GM23338 (cell line): Measurements from ENCODE around the gene ZHX3. TPM values are rescaled to one million over a fixed set of nuclear protein-coding genes. Genes with fewer than 3 reads are reported as not detected.

Source experiments
- ATAC-seq: fragments of 200-7000 bp; cut with Tn5 transposase; 3 replicates; pipeline ENCODE4 v1.9.1; 2020
- DNase-seq: peaks from one replicate; pipeline ENCODE4 v3.0.0-alpha.2; 2015; ENCODE audit warnings: low spot score
- H2AFZ ChIP-seq: fragments of 200-600 bp; sonication (generic); 2 replicates; pipeline ENCODE4 v1.8.0; 2016; ENCODE audit warnings: antibody characterized with exemption, mild to moderate bottlenecking, moderate library complexity
- H3F3A ChIP-seq: fragments of 200-600 bp; sonication (generic); replicated peaks from 2 replicates; pipeline ENCODE4 v1.8.0; 2017; ENCODE audit warnings: antibody characterized with exemption, mixed run types, low read depth
- H3K27ac ChIP-seq: fragments of 200-600 bp; sonication (generic); 2 replicates; pipeline ENCODE4 v1.6.1; 2016; ENCODE audit warnings: low read depth
- H3K27me3 ChIP-seq: fragments of 200-600 bp; sonication (generic); 2 replicates; pipeline ENCODE4 v1.8.0; 2016; ENCODE audit warnings: mild to moderate bottlenecking, mixed run types, moderate library complexity; ENCODE audit not compliant: insufficient read depth
- H3K36me3 ChIP-seq: fragments of 200-600 bp; sonication (generic); 2 replicates; pipeline ENCODE4 v1.8.0; 2016; ENCODE audit warnings: mild to moderate bottlenecking; ENCODE audit not compliant: insufficient read depth
- H3K4me1 ChIP-seq: fragments of 200-600 bp; sonication (generic); 2 replicates; pipeline ENCODE4 v1.8.0; 2016; ENCODE audit warnings: mild to moderate bottlenecking, moderate library complexity; ENCODE audit not compliant: insufficient read depth
- H3K4me2 ChIP-seq: fragments of 200-600 bp; sonication (generic); 2 replicates; pipeline ENCODE4 v1.7.1; 2017; ENCODE audit warnings: mixed run types
- H3K4me3 ChIP-seq: fragments of 200-600 bp; sonication (generic); 2 replicates; pipeline ENCODE4 v1.6.1; 2016; ENCODE audit warnings: mixed run types
- H3K79me2 ChIP-seq: fragments of 200-600 bp; sonication (generic); replicated peaks from 2 replicates; pipeline ENCODE4 v1.8.0; 2017; ENCODE audit warnings: mild to moderate bottlenecking; ENCODE audit not compliant: insufficient read depth
- H3K9me2 ChIP-seq: fragments of 200-600 bp; sonication (generic); 2 replicates; pipeline ENCODE4 v1.8.0; 2017; ENCODE audit not compliant: insufficient read depth
- H4K20me1 ChIP-seq: fragments of 200-600 bp; sonication (generic); replicated peaks from 2 replicates; pipeline ENCODE4 v1.8.0; 2017; ENCODE audit warnings: mild to moderate bottlenecking; ENCODE audit not compliant: insufficient read depth
- H3K27ac Mint-ChIP-seq: 2 replicates; pipeline ENCODE4 v1.8.0; 2020; ENCODE audit warnings: inconsistent platforms, mild to moderate bottlenecking, moderate library complexity, mixed read lengths
- H3K27me3 Mint-ChIP-seq: 3 replicates; pipeline ENCODE4 v1.8.0; 2022; ENCODE audit warnings: low read depth, mild to moderate bottlenecking, moderate library complexity, mixed read lengths, inconsistent platforms; ENCODE audit not compliant: insufficient read depth, poor library complexity
- H3K36me3 Mint-ChIP-seq: 3 replicates; pipeline ENCODE4 v1.8.0; 2021; ENCODE audit warnings: low read depth, mild to moderate bottlenecking, inconsistent platforms, moderate library complexity, mixed read lengths
- H3K4me1 Mint-ChIP-seq: 3 replicates; pipeline ENCODE4 v1.8.0; 2020; ENCODE audit warnings: mild to moderate bottlenecking, inconsistent platforms, mixed read lengths
- H3K4me3 Mint-ChIP-seq: 3 replicates; pipeline ENCODE4 v1.8.0; 2021; ENCODE audit warnings: moderate library complexity, mild to moderate bottlenecking, inconsistent platforms, mixed read lengths
- H3K9me3 Mint-ChIP-seq: 3 replicates; pipeline ENCODE4 v1.8.0; 2020; ENCODE audit warnings: moderate library complexity, mild to moderate bottlenecking, inconsistent platforms, mixed read lengths
- CREB1 ChIP-seq: fragments of 250-450 bp; sonication (Bioruptor Pico); IDR thresholded peaks from 2 replicates; pipeline ENCODE4 v1.5.0; 2020; ENCODE audit warnings: low read depth, mild to moderate bottlenecking, moderate library complexity
- CTCF ChIP-seq, 2 experiments: fragments of 200-600 bp in 1 of 2; sonication (generic) in 1 of 2; conservative IDR thresholded peaks; 2 replicates each; pipeline versions ENCODE4 v1.5.1 to v1.6.1; 2016 to 2017; ENCODE audit warnings: antibody characterized with exemption in 2 of 2, low read depth in 2 of 2, mild to moderate bottlenecking in 2 of 2, moderate library complexity in 1 of 2
- EZH2phosphoT487 ChIP-seq: fragments of 200-600 bp; sonication (generic); IDR thresholded peaks from one replicate; pipeline ENCODE4 v1.8.1; 2018; ENCODE audit warnings: antibody characterized with exemption; ENCODE audit not compliant: unreplicated experiment
- NANOG ChIP-seq: IDR thresholded peaks from 2 replicates; pipeline ENCODE4 v1.6.1; 2016; ENCODE audit warnings: antibody characterized with exemption, borderline replicate concordance
- STAT1 ChIP-seq: IDR thresholded peaks from one replicate; pipeline ENCODE4 v1.6.1; 2016; ENCODE audit warnings: antibody characterized with exemption; ENCODE audit not compliant: unreplicated experiment
- ZNF331 ChIP-seq: fragments of 250-450 bp; sonication (Bioruptor Pico); IDR thresholded peaks from 2 replicates; pipeline ENCODE4 v1.5.0; 2020; ENCODE audit warnings: low read depth, mild to moderate bottlenecking, moderate library complexity
- polyA plus RNA-seq: library from polyadenylated mRNA; unstranded; fragments of >200 nt; fragmentation: Nextera tagmentation; extraction: Ambion mirVana; gene quantifications from 2 replicates; pipeline ENCODE4 v1.2.1, GENCODE V29; 2016
- total RNA-seq: library from RNA; depleted of rRNA; stranded (reverse); fragments of >200 nt; shearing (Covaris generic); gene quantifications from 2 replicates; pipeline ENCODE4 v1.2.3, GENCODE V29; 2014
- TF ChIP-seq, protein P1 (sequence below): IDR thresholded peaks from one replicate; pipeline ENCODE4 v1.6.1; 2018; ENCODE audit warnings: antibody characterized with exemption; ENCODE audit not compliant: unreplicated experiment
- TF ChIP-seq, protein P2 (sequence below): IDR thresholded peaks from 2 replicates; pipeline ENCODE4 v1.6.1; 2016; ENCODE audit warnings: antibody characterized with exemption

Gene ZHX3
- total and polyA plus RNA-seq, 2 experiments from 2014 or later = 1.7 to 2.8 TPM

GRCh38 chr20:41265938-41266337 is 51.6 kb downstream of the ZHX3 start (continued):
- no peak for TF ChIP-seq CTCF (conservative IDR thresholded peaks at IDR 0.05; ENCODE audit: low read depth in 2 of 2)
- no peak for TF ChIP-seq ZNF331 (CRISPR knock-in tag)
- no peak for TF ChIP-seq EZH2phosphoT487
- TF ChIP-seq, protein P1, sequence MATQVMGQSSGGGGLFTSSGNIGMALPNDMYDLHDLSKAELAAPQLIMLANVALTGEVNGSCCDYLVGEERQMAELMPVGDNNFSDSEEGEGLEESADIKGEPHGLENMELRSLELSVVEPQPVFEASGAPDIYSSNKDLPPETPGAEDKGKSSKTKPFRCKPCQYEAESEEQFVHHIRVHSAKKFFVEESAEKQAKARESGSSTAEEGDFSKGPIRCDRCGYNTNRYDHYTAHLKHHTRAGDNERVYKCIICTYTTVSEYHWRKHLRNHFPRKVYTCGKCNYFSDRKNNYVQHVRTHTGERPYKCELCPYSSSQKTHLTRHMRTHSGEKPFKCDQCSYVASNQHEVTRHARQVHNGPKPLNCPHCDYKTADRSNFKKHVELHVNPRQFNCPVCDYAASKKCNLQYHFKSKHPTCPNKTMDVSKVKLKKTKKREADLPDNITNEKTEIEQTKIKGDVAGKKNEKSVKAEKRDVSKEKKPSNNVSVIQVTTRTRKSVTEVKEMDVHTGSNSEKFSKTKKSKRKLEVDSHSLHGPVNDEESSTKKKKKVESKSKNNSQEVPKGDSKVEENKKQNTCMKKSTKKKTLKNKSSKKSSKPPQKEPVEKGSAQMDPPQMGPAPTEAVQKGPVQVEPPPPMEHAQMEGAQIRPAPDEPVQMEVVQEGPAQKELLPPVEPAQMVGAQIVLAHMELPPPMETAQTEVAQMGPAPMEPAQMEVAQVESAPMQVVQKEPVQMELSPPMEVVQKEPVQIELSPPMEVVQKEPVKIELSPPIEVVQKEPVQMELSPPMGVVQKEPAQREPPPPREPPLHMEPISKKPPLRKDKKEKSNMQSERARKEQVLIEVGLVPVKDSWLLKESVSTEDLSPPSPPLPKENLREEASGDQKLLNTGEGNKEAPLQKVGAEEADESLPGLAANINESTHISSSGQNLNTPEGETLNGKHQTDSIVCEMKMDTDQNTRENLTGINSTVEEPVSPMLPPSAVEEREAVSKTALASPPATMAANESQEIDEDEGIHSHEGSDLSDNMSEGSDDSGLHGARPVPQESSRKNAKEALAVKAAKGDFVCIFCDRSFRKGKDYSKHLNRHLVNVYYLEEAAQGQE = no peak
- TF ChIP-seq STAT1 = no peak
- no peak for TF ChIP-seq CREB1 (CRISPR knock-in tag)
- no peak for TF ChIP-seq NANOG

DNA sequence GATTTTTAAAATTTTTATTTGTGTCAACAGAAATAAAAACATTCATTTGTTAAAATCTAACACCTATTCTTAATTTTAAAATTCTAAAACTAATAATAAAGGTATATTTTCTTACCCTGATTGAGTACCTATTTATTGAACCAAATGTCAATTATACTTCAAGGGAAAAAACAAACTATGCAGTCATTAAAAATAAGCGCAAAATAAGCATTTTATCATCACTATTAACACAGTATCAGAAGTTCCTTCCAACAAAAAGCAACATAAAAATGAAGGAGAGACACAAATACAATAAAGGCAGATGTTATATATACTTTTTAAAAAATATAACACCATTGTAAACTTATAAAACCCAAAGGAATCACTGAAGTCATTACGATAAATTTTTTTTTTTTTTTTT is 52.7 kb downstream of the ZHX3 start:
- H3K4me3 Mint-ChIP-seq = no peak overlapping the region
- DNase-seq (no peak), ATAC-seq (no peak)
- Histone ChIP-seq H3K79me2 (no peaks in the 10 kb centered on the region), H3K27me3 (no peaks in the 10 kb centered on the region), H3K4me3 (no peak overlapping the region), H3K4me1 (no peaks in the 10 kb centered on the region), H3K27ac (no peak overlapping the region), H3F3A (no peaks in the 10 kb centered on the region), H3K9me2 (no peaks in the 10 kb centered on the region), H4K20me1 (no peaks in the 10 kb centered on the region), H3K4me2 (no peak overlapping the region), H3K36me3 (no peaks in the 10 kb centered on the region), H2AFZ (no peak overlapping the region)
- no peaks in the 10 kb centered on the region for H3K4me1 Mint-ChIP-seq
- H3K36me3 Mint-ChIP-seq = no peaks in the 10 kb centered on the region
- no peaks in the 10 kb centered on the region for H3K27me3 Mint-ChIP-seq
- H3K9me3 Mint-ChIP-seq = no peaks in the 10 kb centered on the region
- no peak for TF ChIP-seq ZNF331 (CRISPR knock-in tag)
- TF ChIP-seq, protein P2, sequence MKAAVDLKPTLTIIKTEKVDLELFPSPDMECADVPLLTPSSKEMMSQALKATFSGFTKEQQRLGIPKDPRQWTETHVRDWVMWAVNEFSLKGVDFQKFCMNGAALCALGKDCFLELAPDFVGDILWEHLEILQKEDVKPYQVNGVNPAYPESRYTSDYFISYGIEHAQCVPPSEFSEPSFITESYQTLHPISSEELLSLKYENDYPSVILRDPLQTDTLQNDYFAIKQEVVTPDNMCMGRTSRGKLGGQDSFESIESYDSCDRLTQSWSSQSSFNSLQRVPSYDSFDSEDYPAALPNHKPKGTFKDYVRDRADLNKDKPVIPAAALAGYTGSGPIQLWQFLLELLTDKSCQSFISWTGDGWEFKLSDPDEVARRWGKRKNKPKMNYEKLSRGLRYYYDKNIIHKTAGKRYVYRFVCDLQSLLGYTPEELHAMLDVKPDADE = no peak
- H3K27ac Mint-ChIP-seq = no peak overlapping the region
